ENCODE measurements around the gene ERC2. TPM values are rescaled to one million over a fixed set of nuclear protein-coding genes. Genes with fewer than 3 reads are reported as not detected.

ERC2 gene
- total and polyA plus RNA-seq, 2 of the 13 experiments (the other 11 are each of a cell fraction or from before 2014, with no cell fraction given), result 0.16 to 0.22 TPM

- no peak overlapping the region for H3K4me2 ChIP-seq (ENCODE audit: low read depth, low read length)
- H3K4me3 ChIP-seq (replicated peaks in 1 of 3; ENCODE audit: insufficient read depth in 1 of 3, low read depth in 2 of 3, low read length in 3 of 3), result no peak overlapping the region
- no peak overlapping the region for H3K27ac ChIP-seq (ENCODE audit: extremely low read length, insufficient read depth, low read length)
- no peak overlapping the region for H2AFZ ChIP-seq (ENCODE audit: low read length)
- no peaks in the 10 kb centered on the region for H3K4me1 ChIP-seq (ENCODE audit: insufficient read depth, low read length)
- H3K27me3 ChIP-seq (ENCODE audit: control insufficient read depth in 1 of 2, insufficient read depth in 2 of 2, low read length in 2 of 2), result no peaks in the 10 kb centered on the region
- intact Hi-C loops (cut with micrococcal nuclease; ENCODE audit: unreplicated experiment), result no loop called here
- ChIA-PET POLR2A (no interaction called here), CTCF (ENCODE audit: low intra/inter-chr PET ratio, low total read pairs) (no interaction called here)
- no peaks in the 10 kb centered on the region for H3K36me3 ChIP-seq (replicated peaks in 1 of 2; ENCODE audit: control insufficient read depth in 1 of 2, insufficient read depth in 2 of 2, low read length in 2 of 2)
- H3K9me3 ChIP-seq (ENCODE audit: low read length), result no peaks in the 10 kb centered on the region
- DNase-seq (ENCODE audit: low spot score) (no peak), FAIRE-seq (no peak), ATAC-seq (no peak)
- H3K79me2 ChIP-seq (ENCODE audit: insufficient read depth, low read length), result no peaks in the 10 kb centered on the region
- no peak overlapping the region for H3K9ac ChIP-seq (ENCODE audit: insufficient read depth, low read depth, low read length)
- in situ Hi-C loops (cut with HindIII; ENCODE audit: extremely low pct_ligation_motif_present, low pct_unique_long_range_greater_than_20kb), result no loop called here
- TF ChIP-seq ZBTB25 (CRISPR knock-in tag; IDR thresholded peaks at IDR 0.05) (no peak), CAMTA2 (CRISPR knock-in tag; IDR thresholded peaks at IDR 0.05; ENCODE audit: borderline replicate concordance) (no peak), ZNF343 (CRISPR knock-in tag; IDR thresholded peaks at IDR 0.05) (no peak)
- WGBS (ENCODE audit: low lambda C conversion rate), result 39% methylated on average over 2 of the region's 2 CpGs
- no TSS peak for BruUV-seq (replicated peaks)
- no peaks in the 10 kb centered on the region for H4K20me1 ChIP-seq (ENCODE audit: insufficient read depth, low read length)
Measured at GRCh38 chr3:55669133-55669532, 799.1 kb downstream of the ERC2 start.

GRCh38 chr3:55668359-55668758 lies 799.9 kb downstream of the ERC2 start:
- no peaks in the 10 kb centered on the region for H3K27me3 ChIP-seq (ENCODE audit: control insufficient read depth in 1 of 2, insufficient read depth in 2 of 2, low read length in 2 of 2)
- POLR2A ChIA-PET, result no interaction called here
- H4K20me1 ChIP-seq (ENCODE audit: insufficient read depth, low read length), result no peaks in the 10 kb centered on the region
- BruUV-seq (replicated peaks), result no TSS peak
- ATAC-seq, result no peak
- CTCF ChIA-PET (ENCODE audit: low intra/inter-chr PET ratio, low total read pairs), result no interaction called here
- no peak overlapping the region for H3K9ac ChIP-seq (ENCODE audit: insufficient read depth, low read depth, low read length)
- DNase-seq (ENCODE audit: low spot score), result no peak
- WGBS (ENCODE audit: low lambda C conversion rate), result 4% methylated on average over 4 of the region's 4 CpGs
- H3K4me3 ChIP-seq (replicated peaks in 1 of 3; ENCODE audit: insufficient read depth in 1 of 3, low read depth in 2 of 3, low read length in 3 of 3), result no peak overlapping the region
- FAIRE-seq, result no peak
- no peak overlapping the region for H3K27ac ChIP-seq (ENCODE audit: extremely low read length, insufficient read depth, low read length)
- in situ Hi-C loops (cut with HindIII; ENCODE audit: extremely low pct_ligation_motif_present, low pct_unique_long_range_greater_than_20kb) (no loop called here), intact Hi-C loops (cut with micrococcal nuclease; ENCODE audit: unreplicated experiment) (no loop called here)
- no peaks in the 10 kb centered on the region for H3K79me2 ChIP-seq (ENCODE audit: insufficient read depth, low read length)
- H2AFZ ChIP-seq (ENCODE audit: low read length), result no peak overlapping the region
- no peaks in the 10 kb centered on the region for H3K9me3 ChIP-seq (ENCODE audit: low read length)
- H3K36me3 ChIP-seq (replicated peaks in 1 of 2; ENCODE audit: control insufficient read depth in 1 of 2, insufficient read depth in 2 of 2, low read length in 2 of 2), result no peaks in the 10 kb centered on the region
- no peak overlapping the region for H3K4me2 ChIP-seq (ENCODE audit: low read depth, low read length)
- no peaks in the 10 kb centered on the region for H3K4me1 ChIP-seq (ENCODE audit: insufficient read depth, low read length)
- TF ChIP-seq STAT6 (CRISPR knock-in tag; IDR thresholded peaks at IDR 0.05; ENCODE audit: borderline replicate concordance) (no peak), MEF2D (CRISPR knock-in tag; IDR thresholded peaks at IDR 0.05) (no peak), SUZ12 (IDR thresholded peaks at IDR 0.05; ENCODE audit: low read depth, low read length) (no peak), ZKSCAN1 (IDR thresholded peaks at IDR 0.05; ENCODE audit: low read length) (no peak), CREM (IDR thresholded peaks at IDR 0.05) (no peak), CREM (CRISPR knock-in tag; IDR thresholded peaks at IDR 0.05) (no peak), ZNF207 (IDR thresholded peaks at IDR 0.05; ENCODE audit: borderline replicate concordance) (no peak), HNF4A (CRISPR knock-in tag; IDR thresholded peaks at IDR 0.05) (no peak), ZSCAN21 (CRISPR knock-in tag; IDR thresholded peaks at IDR 0.05; ENCODE audit: borderline replicate concordance) (no peak), CAMTA2 (CRISPR knock-in tag; IDR thresholded peaks at IDR 0.05; ENCODE audit: borderline replicate concordance) (no peak), SYNCRIP (IDR thresholded peaks at IDR 0.05; ENCODE audit: insufficient read depth, low read depth, low read length) (no peak), ZNF281 (CRISPR knock-in tag; IDR thresholded peaks at IDR 0.05; ENCODE audit: borderline replicate concordance) (no peak)
